HCT116 (cell line): ENCODE data around the gene CXADR. TPM values are rescaled to one million over a fixed set of nuclear protein-coding genes. Genes with fewer than 3 reads are reported as not detected.

ENCODE experiments used
- ATAC-seq: fragments of 200-7000 bp; cut with Tn5 transposase; 2 replicates; pipeline ENCODE4 v1.9.1; 2020; ENCODE audit warnings: mild to moderate bottlenecking, moderate library complexity
- BruUV-seq: library from RNA; stranded (reverse); fragments of 400-500 nt; replicated peaks from 2 replicates; lab custom pipeline; 2021; lab: Mats Ljungman, UMichigan
- CTCF ChIA-PET: fragments of 300-600 bp; sonication (Branson Sonifier 250); formaldehyde crosslinking; loops from one replicate; lab custom pipeline; 2021; ENCODE audit warnings: antibody characterized with exemption; lab: Charles Lee
- POLR2A ChIA-PET: fragments of 300-600, 350-600 bp; sonication (Branson Sonifier 250); formaldehyde crosslinking; loops from one replicate; lab custom pipeline; 2021; ENCODE audit warnings: antibody characterized with exemption; lab: Charles Lee
- RAD21 ChIA-PET, 2 experiments: fragments of 300-600 bp; sonication (Branson Sonifier 250); formaldehyde crosslinking; loops; one replicate each; lab custom pipeline; 2023; ENCODE audit warnings: low total read pairs in 2 of 2; ENCODE audit not compliant: uncharacterized antibody in 2 of 2, unreplicated experiment in 2 of 2, low non-redundant PET in 1 of 2; lab: Charles Lee
- DNase-seq: peaks from one replicate; pipeline ENCODE4 v3.0.0-alpha.2; 2010; ENCODE audit warnings: low read depth, low spot score
- H2AFZ ChIP-seq: fragments of 200-600 bp; shearing (Covaris generic), sonication (generic); 2 replicates; pipeline ENCODE4 v1.6.1; 2017; ENCODE audit warnings: low read depth, mixed run types, mixed read lengths, antibody characterized with exemption, low read length; ENCODE audit not compliant: poor library complexity, severe bottlenecking
- H3K27ac ChIP-seq: 2 replicates; pipeline ENCODE4 v1.5.1; 2012; ENCODE audit warnings: low read depth, low read length
- H3K27me3 ChIP-seq: fragments of 200-600 bp; sonication (generic); 2 replicates; pipeline ENCODE4 v1.6.1; 2016; ENCODE audit warnings: mixed run types, low read length, mixed read lengths; ENCODE audit not compliant: insufficient read depth
- H3K36me3 ChIP-seq, 2 experiments: fragments of 200-500 bp in 1 of 2; fragments of 200-600 bp in 1 of 2; sonication (Bioruptor generic) in 1 of 2; sonication (generic) in 1 of 2; 2 replicates each; pipeline versions ENCODE4 v1.5.1 to v1.6.1; 2014 to 2016; ENCODE audit warnings: low read length in 2 of 2, inconsistent platforms in 1 of 2, mixed read lengths in 1 of 2, mixed run types in 1 of 2; ENCODE audit not compliant: insufficient read depth in 2 of 2, control insufficient read depth in 1 of 2
- H3K4me1 ChIP-seq, 2 experiments: fragments of 200-600 bp in 1 of 2; sonication (generic) in 1 of 2; 2 replicates each; pipeline versions ENCODE4 v1.5.1 to v1.6.1; 2012 to 2017; ENCODE audit warnings: low read length in 2 of 2, inconsistent platforms in 1 of 2, mild to moderate bottlenecking in 1 of 2, mixed read lengths in 1 of 2, mixed run types in 1 of 2, moderate library complexity in 1 of 2; ENCODE audit not compliant: insufficient read depth in 2 of 2, control insufficient read depth in 1 of 2
- H3K4me2 ChIP-seq: fragments of 200-600 bp; sonication (generic); 2 replicates; pipeline ENCODE4 v1.6.1; 2017; ENCODE audit warnings: mixed run types, low read length, mixed read lengths
- H3K4me3 ChIP-seq, 2 experiments: fragments of 200-600 bp in 1 of 2; sonication (generic) in 1 of 2; replicated peaks in 1 of 2; 2 replicates each; pipeline ENCODE4 v1.5.1; 2011 to 2016; ENCODE audit warnings: low read length in 2 of 2, control low read depth in 1 of 2, low read depth in 1 of 2, mild to moderate bottlenecking in 1 of 2, mixed read lengths in 1 of 2, mixed run types in 1 of 2
- H3K79me2 ChIP-seq: fragments of 200-600 bp; sonication (generic); 2 replicates; pipeline ENCODE4 v1.6.1; 2017; ENCODE audit warnings: mild to moderate bottlenecking, mixed run types, low read length, moderate library complexity, mixed read lengths; ENCODE audit not compliant: insufficient read depth
- H3K9ac ChIP-seq: fragments of 200-600 bp; sonication (generic); 2 replicates; pipeline ENCODE4 v1.6.1; 2016; ENCODE audit warnings: low read length, mixed read lengths
- H3K9me2 ChIP-seq: fragments of 200-600 bp; sonication (generic), shearing (Covaris generic); 2 replicates; pipeline ENCODE4 v1.6.1; 2017; ENCODE audit warnings: mixed run types, mild to moderate bottlenecking, moderate library complexity; ENCODE audit not compliant: insufficient read depth
- H3K9me3 ChIP-seq, 2 experiments: fragments of 200-500 bp in 1 of 2; fragments of 200-600 bp in 1 of 2; sonication (Bioruptor generic) in 1 of 2; sonication (generic) in 1 of 2; 2 replicates each; pipeline ENCODE4 v1.6.1; 2014 to 2017; ENCODE audit warnings: low read length in 2 of 2, mixed read lengths in 2 of 2, inconsistent platforms in 1 of 2, low read depth in 1 of 2, mild to moderate bottlenecking in 1 of 2, mixed run types in 1 of 2, moderate library complexity in 1 of 2; ENCODE audit not compliant: control insufficient read depth in 1 of 2, insufficient read depth in 1 of 2
- H4K20me1 ChIP-seq: fragments of 200-600 bp; sonication (generic), shearing (Covaris generic); 2 replicates; pipeline ENCODE4 v1.6.1; 2017; ENCODE audit warnings: mixed run types, mild to moderate bottlenecking, moderate library complexity; ENCODE audit not compliant: insufficient read depth
- ATF3 ChIP-seq: IDR thresholded peaks from 2 replicates; pipeline ENCODE4 v1.6.1; 2012
- CBX3 ChIP-seq: IDR thresholded peaks from 2 replicates; pipeline ENCODE4 v1.6.1; 2012; ENCODE audit warnings: low read depth
- EZH2 ChIP-seq: fragments of 200-600 bp; sonication (generic); IDR thresholded peaks from 2 replicates; pipeline ENCODE4 v1.6.1; 2017; ENCODE audit warnings: antibody characterized with exemption, mixed run types
- EZH2phosphoT487 ChIP-seq: fragments of 200-600 bp; IDR thresholded peaks from 2 replicates; pipeline ENCODE4 v1.6.1; 2018; ENCODE audit warnings: antibody characterized with exemption, borderline replicate concordance
- JUND ChIP-seq: IDR thresholded peaks from 2 replicates; pipeline ENCODE4 v1.6.1; 2012
- RAD21 ChIP-seq: IDR thresholded peaks from 2 replicates; pipeline ENCODE4 v1.6.1; 2012; ENCODE audit warnings: low read depth, mild to moderate bottlenecking
- SIN3A ChIP-seq: IDR thresholded peaks from 2 replicates; pipeline ENCODE4 v1.6.1; 2012; ENCODE audit warnings: low read depth
- SP1 ChIP-seq: IDR thresholded peaks from 2 replicates; pipeline ENCODE4 v1.6.1; 2012; ENCODE audit warnings: low read depth
- ZBTB33 ChIP-seq: IDR thresholded peaks from 2 replicates; pipeline ENCODE4 v1.6.1; 2011; ENCODE audit warnings: mild to moderate bottlenecking, low read length, moderate library complexity; ENCODE audit not compliant: insufficient replicate concordance; ENCODE audit errors: extremely low read depth
- ZNF274 ChIP-seq: fragments of 200-500 bp; sonication (Bioruptor generic); IDR thresholded peaks from 2 replicates; pipeline ENCODE4 v1.6.1; 2014; ENCODE audit warnings: mild to moderate bottlenecking, low read depth, low read length, inconsistent platforms
- intact Hi-C: fragments of 100-400 bp; cut with micrococcal nuclease; formaldehyde crosslinking; loops from 2 replicates; pipeline ENCODE4 v1.10.0; 2022
- total RNA-seq: library from RNA; stranded (reverse); gene quantifications from one replicate; pipeline ENCODE4 v1.2.1, GENCODE V29; 2021; ENCODE audit not compliant: unreplicated experiment

CXADR gene
- total RNA-seq, 1 experiment from 2014 or later: 21.6 TPM

- RAD21 ChIA-PET: no interaction called here
- intact Hi-C loops: no loop called here
- DNase-seq (no peak), ATAC-seq (no peak)
- Histone ChIP-seq H3K36me3 (0 out of 4 replicates have a peak, but pooled peaks cover 0 to 2% of the 10 kb centered on the region in 2 experiments), H3K4me2 (no peak overlapping the region), H3K4me3 (no peak overlapping the region), H4K20me1 (no peaks in the 10 kb centered on the region), H3K9me2 (no peaks in the 10 kb centered on the region), H3K79me2 (no peaks in the 10 kb centered on the region; the same call in 1 of the 2 replicates), H2AFZ (no peak overlapping the region), H3K27me3 (no peaks in the 10 kb centered on the region), H3K4me1 (0 out of 4 replicates have a peak, but pooled peaks cover 0 to 3% of the 10 kb centered on the region in 2 experiments), H3K27ac (no peak overlapping the region)
- no TSS peak for BruUV-seq
- POLR2A ChIA-PET: no interaction called here
- TF ChIP-seq SP1 (no peak), RAD21 (no peak), SIN3A (no peak), JUND (no peak), EZH2phosphoT487 (no peak), ATF3 (no peak), ZBTB33 (no peak), ZNF274 (no peak), CBX3 (no peak), EZH2 (no peak)
- TF ChIP-seq, all 23 proteins: peak for 0
- no peak overlapping the region for H3K9ac ChIP-seq
- CTCF ChIA-PET: interaction anchor here (1.3 kb wide), 1 partner anchor 155 kb away, joined by 5 read pairs; no protein-coding TSS in a partner anchor
- H3K9me3 ChIP-seq: no peaks in the 10 kb centered on the region
Measured at GRCh38 chr21:17542371-17543011, 29.6 kb downstream of the CXADR start.
